Measurements from ENCODE around the gene UGGT1.
"Not testable (repeated sequence)": the region's sequence is repeated elsewhere in the genome, so short reads cannot be mapped to it uniquely, and the experiment has no call there.

Gene UGGT1

DNA sequence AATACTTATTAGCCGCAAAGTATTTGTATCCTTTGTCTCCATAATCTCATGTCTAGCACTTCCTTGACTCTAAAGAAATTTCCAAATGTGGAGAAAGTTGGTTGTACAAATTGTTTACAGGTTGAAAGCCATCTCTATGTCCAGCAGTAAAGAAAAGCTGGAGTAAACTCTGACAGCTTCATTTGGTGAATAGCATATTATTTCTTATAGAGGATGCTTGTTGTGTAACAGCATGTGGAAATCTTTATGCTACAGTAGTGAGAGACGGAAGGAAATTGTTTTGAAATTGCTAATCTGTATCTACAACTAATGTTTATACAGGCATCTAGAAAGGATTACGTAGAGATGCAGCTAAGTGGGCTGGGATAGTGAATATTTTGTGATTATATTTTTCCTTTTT, 78.5 kb downstream of the UGGT1 start:
- peak; percentile 86 for DNase-seq (ENCODE audit: low read depth in 2 of 2)
- no peak for TF ChIP-seq CTCF (IDR thresholded peaks at IDR 0.05; ENCODE audit: low read depth, low read length)

DNA sequence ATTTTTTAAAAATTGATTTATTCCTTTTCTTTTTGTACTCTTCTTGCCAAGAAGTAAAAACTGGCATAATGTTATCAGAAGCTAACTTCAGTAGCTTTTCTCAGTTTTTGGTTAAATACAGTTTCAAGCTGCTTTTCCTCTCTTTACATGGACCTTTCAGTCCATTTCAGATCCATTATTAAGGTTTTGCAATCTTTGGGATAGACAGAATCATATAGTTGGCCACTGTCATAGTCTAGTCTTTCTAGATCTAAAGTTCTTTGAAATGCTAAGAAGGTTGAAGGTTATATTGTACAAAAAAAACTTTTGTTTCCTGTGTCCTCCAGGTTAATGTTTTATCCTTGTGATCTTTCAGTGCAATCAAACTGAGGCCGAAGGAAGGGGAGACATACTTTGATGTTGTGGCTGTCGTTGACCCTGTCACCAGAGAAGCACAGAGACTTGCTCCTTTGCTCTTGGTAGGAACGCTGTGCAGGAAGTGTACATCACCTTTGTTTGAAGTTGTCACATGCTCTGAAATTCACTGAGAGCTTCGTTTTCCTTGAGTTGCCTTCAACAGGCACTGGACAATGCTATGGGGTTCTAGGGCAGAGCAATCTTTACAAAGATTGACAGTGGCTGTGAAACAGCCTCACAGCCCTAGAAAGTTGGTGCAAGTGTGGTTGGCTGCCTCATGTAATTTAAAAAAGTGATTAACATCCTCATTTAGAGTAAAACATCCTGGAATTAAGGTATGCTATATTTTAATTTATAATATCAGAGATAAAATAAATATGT, 79.1 kb downstream of the UGGT1 start:
- no peak overlapping the region for H3K4me3 ChIP-seq (replicated peaks in 1 of 2; ENCODE audit: low read depth in 2 of 2, low read length in 2 of 2)
- DNase-seq (ENCODE audit: low read depth in 2 of 2), result no peak
- TF ChIP-seq CTCF (IDR thresholded peaks at IDR 0.05; ENCODE audit: low read depth, low read length), result no peak

More for the DNA sequence above, 78.5 kb downstream of the UGGT1 start:
- H3K4me3 ChIP-seq (replicated peaks in 1 of 2; ENCODE audit: low read depth in 2 of 2, low read length in 2 of 2), result no peak overlapping the region

- no peak for TF ChIP-seq CTCF (IDR thresholded peaks at IDR 0.05; ENCODE audit: low read depth, low read length)
- no peak overlapping the region for H3K4me3 ChIP-seq (replicated peaks in 1 of 2; ENCODE audit: low read depth in 2 of 2, low read length in 2 of 2)
- DNase-seq (ENCODE audit: low read depth in 2 of 2), result no peak
Observed at GRCh38 chr2:128170776-128171175, 79.8 kb downstream of the UGGT1 start.

GRCh38 chr2:128172191-128172590, 81.2 kb downstream of the UGGT1 start:
- peak in 1 of 2 donors; percentile 29 for DNase-seq (ENCODE audit: low read depth in 2 of 2)
- peak; percentile 25 for TF ChIP-seq CTCF (IDR thresholded peaks at IDR 0.05; ENCODE audit: low read depth, low read length)
- no peak overlapping the region for H3K4me3 ChIP-seq (replicated peaks in 1 of 2; ENCODE audit: low read depth in 2 of 2, low read length in 2 of 2)

DNA sequence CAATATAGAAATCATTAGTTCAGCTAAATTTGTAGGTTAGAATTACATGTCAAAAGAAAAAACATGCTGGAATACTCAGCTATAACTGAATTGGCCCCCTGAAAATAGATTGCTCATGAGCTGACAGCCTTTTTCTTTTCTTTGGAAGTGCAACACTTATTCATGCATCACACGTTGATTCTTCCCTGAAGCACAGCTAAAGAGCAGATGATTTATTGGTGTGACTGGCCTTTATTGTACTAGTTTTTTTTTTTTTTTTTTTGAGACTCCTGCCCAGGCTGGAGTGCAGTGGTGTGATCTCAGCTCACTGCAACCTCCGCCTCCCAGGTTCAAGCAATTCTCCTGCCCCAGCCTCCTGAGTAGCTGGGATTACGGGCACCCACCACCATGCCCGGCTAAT, 83.1 kb downstream of the UGGT1 start:
- H3K4me3 ChIP-seq (replicated peaks in 1 of 2; ENCODE audit: low read depth in 2 of 2, low read length in 2 of 2); DNase-seq (ENCODE audit: low read depth in 2 of 2): not testable (repeated sequence)

DNA sequence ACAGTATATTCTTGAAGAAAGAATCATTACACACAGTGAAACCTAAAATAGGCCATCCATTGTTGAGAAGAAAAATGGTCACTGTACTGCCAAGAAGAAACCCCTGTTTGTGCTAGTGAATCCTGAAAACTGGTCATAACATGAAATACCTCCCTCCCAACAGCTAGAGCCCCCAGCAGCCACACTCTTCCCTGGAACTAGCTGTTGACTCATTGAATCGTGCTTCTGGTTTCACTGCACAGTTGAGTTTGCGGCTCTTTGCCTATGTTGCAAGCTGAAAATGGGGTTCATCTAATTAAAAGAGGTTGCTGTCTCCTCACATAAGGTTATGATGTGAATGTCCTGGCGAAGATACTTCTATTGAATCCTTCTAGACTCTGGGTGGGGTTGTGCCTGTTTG, 86.3 kb downstream of the UGGT1 start:
- no peak overlapping the region for H3K4me3 ChIP-seq (replicated peaks in 1 of 2; ENCODE audit: low read depth in 2 of 2, low read length in 2 of 2)
- TF ChIP-seq CTCF (IDR thresholded peaks at IDR 0.05; ENCODE audit: low read depth, low read length), result no peak
- DNase-seq (ENCODE audit: low read depth in 2 of 2), result no peak

DNA sequence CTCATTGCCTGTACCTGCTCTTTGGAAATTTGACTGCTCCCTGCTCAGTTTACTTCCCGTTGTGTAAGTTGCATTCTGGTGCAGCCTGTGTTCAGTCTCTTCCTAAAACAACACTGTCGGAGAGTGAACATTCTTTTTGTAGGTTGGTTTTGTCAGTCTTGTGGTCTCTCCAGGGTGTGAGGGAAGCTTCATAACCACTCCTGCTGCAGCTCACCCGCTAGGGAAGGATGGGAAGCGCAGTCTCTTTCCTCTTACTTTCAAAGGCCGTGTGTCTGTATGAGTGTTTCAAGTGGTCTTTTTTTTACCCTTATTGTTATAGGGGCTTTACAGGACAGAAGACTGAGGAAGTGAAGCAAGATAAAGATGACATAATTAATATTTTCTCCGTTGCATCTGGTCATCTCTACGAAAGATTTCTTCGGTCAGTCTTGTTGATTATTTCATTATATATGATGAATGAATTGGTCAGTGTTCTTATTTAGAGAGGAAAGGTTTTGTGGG, 87.2 kb downstream of the UGGT1 start:
- no peak for DNase-seq (ENCODE audit: low read depth in 2 of 2)
- TF ChIP-seq CTCF (IDR thresholded peaks at IDR 0.05; ENCODE audit: low read depth, low read length), result no peak
- no peak overlapping the region for H3K4me3 ChIP-seq (replicated peaks in 1 of 2; ENCODE audit: low read depth in 2 of 2, low read length in 2 of 2)

Data from cardiac fibroblast (primary cell).